GM18858 (cell line): ENCODE measurements around the gene NASP.

Experiments
- ATAC-seq: cut with Tn5 transposase; IDR thresholded peaks from one replicate; pipeline ENCODE4 v1.9.1; 2021; ENCODE audit not compliant: unreplicated experiment

NASP gene

GRCh38 chr1:45666836-45667235 is 83.0 kb downstream of the NASP start:
- no peak for ATAC-seq

GRCh38 chr1:45667321-45668111 is 83.7 kb downstream of the NASP start:
- no peak for ATAC-seq
